HG03097 (cell line): ENCODE measurements around the gene TBC1D10A.
A peak's percentile ranks its signal among the peaks of the same experiment; 100 is the strongest.

Experiments
- ATAC-seq: cut with Tn5 transposase; IDR thresholded peaks from one replicate; pipeline ENCODE4 v1.9.1; 2021; ENCODE audit not compliant: unreplicated experiment, low FRiP score

The TBC1D10A gene

DNA sequence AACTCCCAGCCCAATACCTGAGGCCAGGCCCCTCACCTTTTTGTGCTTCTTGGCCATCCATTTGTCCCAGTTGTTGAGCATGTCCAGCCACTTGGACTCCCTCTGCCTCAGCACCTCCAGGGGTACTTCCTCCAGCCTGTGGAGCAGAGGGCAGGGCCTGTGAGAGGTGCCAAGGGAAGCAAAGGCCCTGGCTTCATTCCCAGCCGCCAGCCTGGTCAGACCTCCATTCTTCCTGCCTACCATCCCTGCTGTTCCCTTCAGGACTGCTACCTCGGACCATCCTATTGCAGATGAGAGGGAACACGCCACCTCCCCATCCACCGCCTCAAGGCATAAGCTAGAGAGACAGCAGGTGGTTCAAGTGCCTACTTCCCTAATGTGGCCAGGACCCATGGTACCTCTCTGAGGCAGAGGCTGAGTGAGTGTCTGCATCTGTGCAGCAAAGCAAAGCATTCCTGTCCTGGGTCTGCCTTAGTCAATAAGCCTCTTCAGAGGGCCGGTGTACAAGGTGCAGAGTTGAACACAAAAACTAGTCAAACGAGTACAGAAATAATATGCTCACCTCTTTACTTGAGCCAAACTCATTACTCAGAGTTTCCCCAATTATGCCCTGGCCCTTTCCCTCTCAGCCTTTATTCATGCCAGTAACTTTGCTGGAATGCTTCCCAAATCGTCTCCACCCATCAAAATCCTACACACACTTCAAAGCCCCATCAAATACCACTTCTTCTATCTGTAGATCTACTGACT is 22.1 kb downstream of the TBC1D10A start:
- no peak for ATAC-seq

DNA sequence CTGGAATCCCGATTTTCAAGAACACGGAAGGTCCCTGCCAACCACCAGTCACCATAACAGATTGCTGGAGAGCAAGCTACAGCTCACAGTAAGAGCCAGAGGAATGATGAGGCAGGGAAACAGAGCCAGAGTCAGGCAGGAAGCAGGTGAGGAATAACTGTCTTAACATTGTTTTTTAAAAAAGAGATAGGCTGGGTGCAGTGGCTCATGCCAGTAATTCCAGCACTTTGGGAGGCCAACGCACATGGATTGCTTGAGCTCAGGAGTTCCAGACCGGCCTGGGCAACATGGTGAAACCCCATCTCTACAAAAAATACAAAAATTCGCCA is 24.0 kb downstream of the TBC1D10A start:
- ATAC-seq, result no peak

DNA sequence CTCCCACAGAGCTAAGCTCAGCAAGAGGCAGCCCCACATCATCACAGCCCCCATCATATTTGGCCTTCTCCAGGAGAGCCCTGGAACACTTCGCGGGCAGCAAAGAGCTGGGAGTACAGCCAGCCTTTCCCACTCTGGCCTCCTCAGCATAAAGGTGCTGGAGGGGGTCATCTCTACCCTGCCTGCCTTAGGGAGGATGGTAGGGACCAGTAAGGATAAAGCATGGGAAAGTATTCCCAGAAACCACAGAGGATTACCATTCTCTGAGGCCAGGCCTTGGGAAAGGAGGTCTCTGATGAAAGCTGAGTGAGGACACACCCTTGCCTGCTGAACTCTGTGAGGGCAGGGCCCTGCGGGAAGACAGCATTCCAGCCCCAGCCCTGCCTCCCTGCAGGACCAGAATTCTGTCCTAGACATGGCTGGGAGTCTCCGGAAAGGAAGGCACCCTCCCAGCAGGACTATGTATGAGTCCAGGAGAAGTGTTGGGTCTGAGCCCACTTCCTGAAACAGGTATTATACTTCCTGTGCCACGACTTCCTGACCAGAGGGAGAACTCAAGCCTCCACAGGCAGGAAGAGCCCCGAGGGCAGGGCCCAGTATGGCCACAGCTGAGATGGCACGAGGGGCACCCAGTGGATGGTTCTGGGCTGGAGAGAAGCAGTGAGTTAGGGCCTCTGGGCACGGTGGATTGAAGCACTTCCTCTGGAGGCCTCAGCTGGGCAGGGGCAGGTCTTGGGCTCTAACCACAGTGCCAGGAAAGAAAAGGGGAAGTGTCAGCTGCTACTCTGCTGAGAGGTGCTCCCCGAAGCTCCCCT is 24.5 kb downstream of the TBC1D10A start:
- ATAC-seq, result no peak

DNA sequence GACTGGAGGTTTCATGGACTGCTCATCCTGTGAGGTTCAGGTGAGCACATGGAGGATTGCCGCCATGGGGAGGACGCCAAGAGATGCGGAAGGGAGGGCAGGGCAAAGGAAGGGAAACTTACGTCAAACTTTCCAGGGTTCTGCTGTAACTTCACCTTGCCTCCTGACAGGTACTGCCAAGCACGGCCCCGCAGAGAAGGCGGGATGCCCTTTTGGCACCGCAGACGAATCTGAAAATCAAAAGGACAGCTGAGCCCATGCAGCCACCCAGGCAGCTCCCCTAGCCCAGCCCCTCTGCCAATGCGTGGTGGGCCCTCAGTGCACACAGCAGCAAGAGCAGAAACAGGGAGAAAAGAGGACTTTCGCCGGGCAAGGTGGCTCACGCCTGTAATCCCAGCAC is 27.4 kb downstream of the TBC1D10A start:
- ATAC-seq, result no peak

DNA sequence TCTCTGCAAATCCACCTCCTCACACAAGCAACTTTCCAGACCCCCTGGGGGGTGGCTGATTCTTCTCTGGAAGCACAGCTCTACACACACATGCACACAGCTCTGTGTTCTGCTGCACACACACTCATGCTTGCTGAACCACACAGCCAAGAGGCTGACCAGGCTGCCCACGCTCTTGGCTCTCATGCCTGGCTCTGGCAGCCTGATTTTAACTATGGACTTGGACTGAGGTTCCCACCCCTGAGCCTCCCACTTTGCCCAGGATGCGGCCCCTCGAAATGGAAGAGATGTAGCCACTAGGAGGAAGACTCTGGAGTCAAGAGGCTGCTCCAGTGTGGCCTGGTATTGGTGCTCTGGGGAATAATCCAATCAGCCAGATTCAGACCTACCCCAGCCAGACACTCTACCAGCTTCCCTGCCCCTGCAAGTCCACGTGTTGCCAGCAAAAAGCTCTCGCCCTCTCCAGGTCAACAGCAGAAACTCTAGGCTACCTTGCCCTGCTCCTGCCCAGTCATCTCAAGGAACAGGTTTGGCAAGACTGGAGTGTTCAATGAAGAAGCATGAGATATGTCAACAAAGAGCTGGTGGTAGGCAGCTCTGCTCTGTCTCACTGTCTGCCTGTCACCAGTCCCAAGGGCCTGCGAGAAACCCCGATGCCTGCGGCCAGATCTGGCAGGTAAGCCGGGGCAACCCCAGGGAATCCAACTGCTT is 28.6 kb downstream of the TBC1D10A start:
- ATAC-seq, result no peak

DNA sequence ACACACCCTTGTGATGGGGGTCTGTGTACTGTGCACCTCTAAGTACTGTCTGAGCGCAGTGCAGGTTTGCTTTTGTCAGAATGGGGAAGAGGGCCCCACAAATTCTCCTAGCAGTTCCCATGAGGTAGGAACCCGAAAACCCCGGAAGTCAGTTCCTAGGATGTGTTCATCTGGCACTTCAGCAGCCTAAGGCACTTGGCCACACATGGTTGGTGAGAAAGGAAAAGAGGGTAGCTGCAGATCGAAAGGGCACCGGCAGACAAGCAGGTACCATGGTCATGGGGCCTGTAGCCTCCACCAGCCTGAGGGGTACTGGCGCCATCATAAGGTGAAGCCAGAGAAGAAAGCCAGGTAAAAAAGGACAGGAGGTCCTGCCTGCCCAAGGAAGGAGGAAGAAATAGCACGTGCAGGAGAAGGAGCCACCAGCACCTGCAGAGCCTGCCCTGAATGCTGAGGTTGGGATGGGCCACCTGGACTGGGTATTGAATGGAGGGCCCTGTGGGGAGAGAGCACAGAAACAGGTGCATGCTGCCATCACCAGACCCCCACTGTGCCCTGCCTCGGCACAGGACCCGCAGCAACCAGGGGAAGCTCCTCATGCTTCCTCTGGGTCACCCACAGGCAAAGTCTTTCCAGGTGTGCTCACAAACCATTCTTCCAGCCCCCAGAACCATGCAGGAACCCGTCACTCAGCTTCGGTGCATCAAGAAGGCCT is 29.3 kb downstream of the TBC1D10A start:
- no peak for ATAC-seq

DNA sequence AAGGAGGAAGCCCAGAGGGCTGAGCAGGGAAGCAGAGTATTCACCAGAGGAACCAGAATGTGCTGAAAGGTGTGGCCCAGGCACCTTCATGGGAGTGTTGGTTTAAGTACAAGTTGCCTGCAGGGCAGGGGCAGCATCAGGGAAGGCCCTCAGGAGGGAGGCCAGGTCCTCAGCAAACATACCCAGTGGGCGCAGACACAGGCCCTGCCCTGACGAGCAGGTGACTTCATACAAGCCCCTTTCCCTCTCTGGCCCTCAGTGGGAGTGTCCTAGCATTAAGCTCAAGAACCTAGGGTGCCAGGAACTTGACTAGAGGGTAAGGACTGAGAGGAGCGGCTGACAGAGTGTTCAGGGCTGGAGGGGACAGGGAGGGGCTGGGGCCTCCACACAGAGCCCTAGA is 29.9 kb downstream of the TBC1D10A start:
- no peak for ATAC-seq

DNA sequence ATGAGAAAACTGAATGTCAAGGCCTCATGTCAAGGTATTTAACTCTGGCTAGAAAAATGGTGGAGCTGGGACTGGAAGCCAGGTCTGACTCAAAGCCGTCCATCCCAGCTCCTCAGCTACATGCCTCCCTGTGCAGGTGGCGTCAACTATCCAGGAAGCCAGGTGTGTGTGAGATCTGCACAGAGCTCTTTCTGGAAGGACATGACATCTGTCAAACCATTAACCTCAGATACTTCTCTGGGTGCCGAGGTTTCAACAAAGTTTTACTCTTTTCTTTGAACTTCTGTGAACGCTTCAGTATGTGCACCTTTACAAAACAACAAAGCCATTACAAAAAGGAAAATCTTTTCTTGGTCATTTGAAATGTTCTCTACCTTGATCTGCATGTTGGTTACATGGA is 30.4 kb downstream of the TBC1D10A start:
- no peak for ATAC-seq

DNA sequence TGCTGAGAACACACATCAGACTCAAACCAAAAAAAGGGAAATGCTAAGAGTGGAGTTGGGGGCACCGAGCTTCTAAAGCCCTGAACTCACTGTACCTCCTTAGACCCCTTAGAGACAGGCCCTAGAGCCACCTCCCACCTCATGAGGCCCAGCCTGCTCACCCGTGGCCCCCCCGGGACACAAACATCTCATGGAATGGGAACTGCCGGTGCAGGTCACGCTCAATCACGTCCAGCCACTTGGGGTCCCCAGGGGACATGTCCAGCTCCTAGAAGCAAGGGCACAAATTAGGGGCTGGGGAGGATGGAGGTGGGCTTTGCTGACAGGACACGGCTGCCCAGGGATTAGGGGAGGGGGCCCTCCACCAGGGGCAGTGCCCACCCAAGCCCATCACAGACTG is 31.2 kb downstream of the TBC1D10A start:
- no peak for ATAC-seq

DNA sequence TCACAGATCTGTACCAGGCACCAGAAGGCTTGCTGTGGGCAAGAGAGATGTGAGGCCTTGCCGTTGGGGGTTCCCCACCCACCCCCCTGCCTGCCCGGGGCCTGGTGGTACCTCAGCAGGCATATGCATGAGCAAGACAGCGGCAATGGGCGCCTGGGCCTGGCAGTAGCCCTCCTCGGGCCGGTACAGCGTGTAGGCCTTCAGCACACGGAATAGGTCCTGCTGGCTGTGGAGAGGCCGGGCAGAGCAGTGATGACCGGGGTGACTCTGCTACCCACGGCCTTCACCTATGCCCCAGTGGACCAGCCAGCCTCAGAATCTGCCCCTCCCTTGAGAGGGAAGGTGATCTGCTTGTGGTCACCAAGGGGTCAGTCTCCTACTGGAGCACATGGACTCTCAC is 31.9 kb downstream of the TBC1D10A start:
- ATAC-seq, result no peak

DNA sequence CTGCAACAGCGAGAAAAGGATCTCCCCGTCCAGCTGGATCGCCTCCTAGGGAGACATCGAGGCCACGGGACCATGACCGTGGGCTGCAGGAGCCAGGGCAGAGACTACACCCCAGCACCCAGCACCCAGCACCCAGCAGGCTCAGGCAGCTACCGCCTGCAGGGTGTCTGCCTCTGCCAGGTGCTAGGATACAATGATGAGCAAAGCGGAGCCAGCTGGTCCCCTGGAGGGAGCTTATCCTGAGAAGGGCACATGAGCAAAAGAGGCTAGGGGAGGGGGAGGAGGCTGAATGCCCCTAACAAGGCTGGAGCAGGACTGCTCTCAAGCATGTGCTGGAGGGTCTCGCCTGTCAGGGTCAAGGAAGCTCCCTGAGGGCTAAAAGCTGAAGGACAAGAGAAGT is 32.7 kb downstream of the TBC1D10A start:
- no peak for ATAC-seq

DNA sequence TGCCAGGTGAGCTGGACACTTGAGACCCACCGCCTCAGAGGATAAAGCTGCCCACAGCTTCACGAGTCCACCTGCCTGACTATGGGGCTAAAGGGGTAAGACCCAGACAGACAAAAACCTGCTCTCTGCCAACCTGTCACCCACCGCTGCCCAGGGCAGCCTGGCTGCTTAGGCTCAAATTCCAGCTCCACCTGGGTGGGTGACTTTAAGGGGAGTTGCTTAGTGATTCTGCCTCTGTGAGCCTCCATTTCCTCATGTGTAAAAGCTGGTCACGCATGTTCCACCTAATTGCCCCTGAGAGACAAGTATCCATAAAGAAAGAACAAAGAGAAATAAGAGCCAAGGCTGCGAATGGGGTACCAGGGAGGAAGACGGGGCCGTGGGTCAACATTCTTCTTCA is 33.7 kb downstream of the TBC1D10A start:
- ATAC-seq, result no peak

DNA sequence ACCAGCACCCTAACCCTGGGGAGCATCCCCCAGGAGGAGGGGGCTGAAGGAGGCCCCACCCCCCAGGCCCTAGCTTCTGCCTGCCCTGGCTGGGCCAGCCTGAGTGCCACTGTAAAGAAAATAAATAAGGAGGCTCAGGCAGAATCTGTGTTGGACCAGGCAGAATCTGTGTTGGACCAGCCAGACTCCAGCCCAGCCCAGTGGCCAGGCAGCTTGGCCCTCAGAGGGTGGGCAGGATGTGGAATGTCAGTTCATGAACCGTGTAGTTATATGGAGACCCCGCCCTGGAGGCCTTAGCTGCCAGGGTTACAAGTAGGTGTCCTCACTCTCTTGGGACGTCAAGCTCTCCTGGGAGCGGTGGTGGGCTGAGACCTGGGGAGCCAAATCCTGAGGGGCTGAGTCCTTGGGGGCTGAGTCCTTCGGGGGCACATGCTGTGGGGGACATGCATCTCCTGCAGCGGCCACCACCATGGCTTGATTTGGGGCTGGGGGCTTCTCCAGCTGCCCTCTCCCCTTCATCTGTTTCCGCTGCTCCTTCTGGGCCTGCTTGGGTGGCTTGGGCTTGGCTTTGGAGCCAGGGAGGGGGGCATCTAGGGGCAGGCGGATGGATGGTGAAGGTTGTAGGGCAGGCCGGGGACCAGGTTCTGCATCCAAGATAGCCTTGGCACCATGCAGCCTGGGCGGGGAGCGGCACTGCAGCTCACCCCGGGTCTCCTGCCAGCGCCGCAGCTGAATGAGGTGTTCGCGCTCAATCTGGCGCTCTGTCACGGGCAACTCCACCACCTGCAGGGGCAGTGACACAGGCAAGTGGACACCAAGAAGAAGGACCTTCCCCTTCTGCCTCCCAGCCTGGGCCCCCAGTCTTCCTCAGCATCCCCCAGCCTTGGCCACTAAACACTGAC is 34.4 kb downstream of the TBC1D10A start:
- ATAC-seq, result no peak

DNA sequence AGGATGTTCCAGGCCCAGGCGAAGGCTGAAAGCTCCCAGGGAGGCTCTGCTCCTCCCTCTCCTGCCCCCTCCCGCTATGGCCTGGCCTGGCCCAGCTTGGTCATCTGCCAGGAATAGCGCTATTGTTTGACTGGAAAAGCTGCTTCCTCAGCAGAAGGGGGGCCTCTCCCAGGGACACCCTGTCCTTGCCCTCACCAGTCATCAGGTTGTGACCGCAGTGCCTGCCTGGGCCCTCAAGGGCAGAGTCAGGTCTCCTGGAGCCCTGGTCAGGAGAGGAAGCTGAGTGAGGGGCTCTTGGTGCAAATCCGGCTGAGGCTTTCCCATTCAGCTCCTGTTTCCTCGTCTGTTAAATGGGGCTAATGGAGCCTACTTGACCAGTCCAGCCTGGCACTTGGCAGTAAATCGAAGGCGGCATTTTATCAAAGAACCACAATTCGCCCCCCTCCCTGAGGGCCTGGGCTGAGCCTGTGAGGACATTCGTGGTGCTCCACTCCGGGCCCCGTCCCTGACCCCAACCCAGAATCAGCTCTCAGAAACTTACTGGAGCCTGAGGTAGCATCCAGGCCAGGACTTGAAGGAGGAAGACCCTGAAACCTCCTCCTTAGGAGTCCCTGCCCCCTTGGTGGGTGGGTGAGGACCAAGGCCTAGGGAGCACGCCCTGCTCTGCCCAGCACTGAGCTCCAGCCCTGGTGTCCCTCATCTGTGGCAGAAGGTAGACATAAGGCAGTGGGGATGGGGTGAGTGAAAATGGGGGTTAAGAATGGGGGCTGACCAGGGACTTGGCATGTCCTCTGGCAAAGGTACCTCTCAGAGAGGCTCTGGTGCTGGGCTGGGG is 35.5 kb downstream of the TBC1D10A start:
- no peak for ATAC-seq

DNA sequence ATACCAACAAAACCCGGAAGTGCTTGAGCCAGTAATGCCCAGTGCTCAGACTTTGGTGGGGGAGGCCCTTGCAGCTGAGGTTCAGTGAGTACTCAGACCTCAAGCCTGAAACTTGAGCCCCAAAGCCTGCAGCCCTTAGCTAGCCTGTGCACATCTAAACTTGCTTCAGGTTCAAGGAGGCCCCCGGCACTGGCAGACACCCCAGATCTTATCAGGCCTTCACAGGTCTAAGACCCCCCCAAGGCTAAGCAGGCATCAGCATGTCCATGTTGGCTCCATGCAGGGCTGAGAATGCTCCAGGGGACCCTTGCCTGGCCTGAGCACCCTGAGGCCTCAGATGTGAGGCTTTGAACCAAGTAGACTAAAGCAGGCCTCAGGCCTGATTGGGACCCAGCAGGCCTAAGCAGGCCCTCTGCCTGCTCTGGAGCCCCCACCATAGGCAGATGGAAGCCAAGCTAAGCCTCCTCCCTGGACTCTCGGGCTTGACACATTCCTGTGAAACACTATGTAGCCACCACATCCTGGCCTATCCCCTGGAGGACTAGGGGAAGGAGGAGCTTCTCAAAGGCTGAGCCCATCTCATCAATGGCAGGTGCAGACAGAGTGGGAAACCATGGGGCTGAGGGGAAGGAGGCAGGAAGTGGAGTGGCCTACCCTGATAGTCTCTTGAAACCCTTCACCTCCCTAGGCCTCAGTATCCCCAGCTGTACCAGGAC is 36.2 kb downstream of the TBC1D10A start:
- ATAC-seq, result no peak

DNA sequence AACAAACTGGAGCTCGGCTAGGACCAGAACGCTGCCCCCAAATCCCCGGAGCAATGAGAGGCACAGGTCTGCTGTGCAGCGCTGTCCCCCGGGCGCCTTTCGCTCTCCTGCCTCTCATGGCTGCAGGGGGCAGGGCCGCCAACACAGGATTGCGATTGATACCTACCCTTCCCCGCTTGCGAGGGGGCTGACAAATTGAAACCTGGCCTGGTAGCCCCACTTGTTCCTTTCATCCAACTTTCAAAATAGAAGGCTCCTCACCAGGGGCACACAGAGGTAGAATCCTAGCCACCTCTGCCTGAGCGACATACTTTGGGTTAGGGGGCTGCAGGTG is 36.8 kb downstream of the TBC1D10A start:
- ATAC-seq, result no peak

DNA sequence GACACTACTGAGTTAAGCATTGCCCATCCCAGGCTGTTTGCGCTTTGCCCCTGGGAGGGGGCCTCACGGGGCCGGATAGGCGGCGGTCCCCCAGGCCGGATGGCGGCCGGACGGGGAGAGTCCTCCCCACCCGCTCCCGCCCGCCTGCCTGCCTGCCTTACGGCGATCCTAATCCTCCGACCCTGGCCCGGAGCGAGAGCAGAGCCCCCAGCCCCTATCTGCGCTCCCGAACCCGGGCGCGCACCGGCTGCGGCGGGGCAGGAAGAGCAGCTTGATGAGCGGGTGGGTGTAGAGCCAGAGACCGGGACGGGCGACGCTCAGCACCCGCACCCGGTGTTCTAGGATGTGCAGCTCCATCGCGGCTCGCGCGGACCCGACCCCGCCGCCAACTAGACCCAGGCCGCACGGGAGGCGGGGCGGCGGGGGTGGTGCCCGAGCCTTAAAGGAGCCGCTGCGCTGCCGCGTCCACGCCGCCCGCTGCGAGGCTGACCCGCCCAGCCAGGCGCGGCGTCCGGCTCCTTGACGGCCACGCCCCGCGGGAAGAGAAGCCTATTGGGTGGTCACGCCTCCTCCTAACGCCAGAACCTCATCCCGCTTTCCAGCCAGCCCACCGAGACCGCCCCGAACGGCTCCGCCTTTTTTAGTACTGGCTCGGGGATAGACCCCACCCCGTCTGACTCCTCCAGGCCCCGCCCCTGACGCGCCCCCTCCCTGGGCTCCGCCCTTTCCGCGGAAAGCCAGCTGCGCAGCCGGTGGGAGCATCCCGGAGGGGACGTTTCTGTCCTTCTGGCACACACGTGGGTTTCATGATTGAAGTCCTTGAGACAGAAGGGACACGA is 37.4 kb downstream of the TBC1D10A start, which contains the start of gene CASTOR1:
Gene CASTOR1 (minus strand): TSS at position 365 of the 839 bp plus-strand sequence. CDS start 8 bp downstream, at position 357.
- peak; percentile 60 for ATAC-seq
